ENCODE data around the gene METTL14. TPM values are rescaled to one million over a fixed set of nuclear protein-coding genes. Genes with fewer than 3 reads are reported as not detected.
A peak's percentile ranks its signal among the peaks of the same experiment; 100 is the strongest.

Gene METTL14
- polyA plus RNA-seq, 1 donor (not counting 4 experiments of a cell fraction or from before 2014, with no cell fraction given): 25.8 TPM

DNA sequence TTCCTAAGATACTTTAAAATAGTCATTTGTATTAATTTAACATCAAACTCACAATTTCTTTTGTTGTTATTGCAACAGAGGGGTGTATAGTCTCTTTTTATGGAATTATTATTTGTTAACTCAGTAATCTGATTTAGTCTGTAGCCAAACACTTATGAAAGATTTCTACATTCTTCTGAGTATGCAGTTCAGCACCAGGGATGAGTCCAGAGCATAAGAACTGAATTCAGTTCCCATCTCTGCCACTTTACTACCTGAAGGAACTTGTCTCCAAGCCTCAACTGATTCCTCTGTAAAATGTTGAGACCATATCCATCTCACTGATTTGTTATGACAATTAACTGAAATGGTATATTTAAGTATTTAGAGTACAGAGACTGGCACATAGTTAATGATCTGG, 45.5 kb downstream of the METTL14 start:
- peaks cover 15 to 30% of the 10 kb centered on the region in 2 experiments for H3K36me3 ChIP-seq (ENCODE audit: control insufficient read depth in 2 of 2, extremely low read depth in 1 of 2, insufficient read depth in 2 of 2, low read length in 2 of 2)

DNA sequence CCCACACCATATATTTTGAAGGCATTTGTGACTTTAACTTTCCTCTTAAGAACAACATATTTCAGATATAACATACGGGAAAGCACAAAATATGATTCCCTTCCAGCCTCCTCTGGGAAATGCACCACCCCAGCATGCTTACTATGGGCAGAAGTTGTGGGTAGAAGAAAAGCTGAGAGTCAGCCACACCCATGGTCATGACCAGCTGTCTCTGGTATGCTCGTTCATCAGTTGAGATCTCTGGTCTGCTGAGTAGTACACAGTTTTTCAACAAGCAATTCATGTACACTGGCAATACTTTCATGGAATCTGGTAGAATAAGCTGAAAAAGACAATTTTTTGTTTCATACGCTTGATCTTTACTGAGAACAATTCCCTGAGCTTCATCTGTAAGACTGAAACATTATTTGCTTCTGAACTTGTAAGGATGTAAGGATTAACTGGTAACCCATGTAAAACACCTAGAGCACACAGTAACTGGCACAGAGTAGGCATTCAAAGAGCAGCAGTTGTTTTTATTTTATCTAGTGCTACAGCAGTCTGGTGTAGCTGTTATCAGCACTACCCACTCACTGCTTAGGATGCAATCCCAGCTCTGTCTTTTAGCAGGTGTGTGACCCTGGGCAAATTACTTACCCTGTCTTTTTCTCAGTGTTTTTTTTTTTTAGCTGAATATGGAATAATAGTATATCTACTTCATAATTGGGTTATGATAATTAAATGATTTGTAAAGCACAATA, 47.6 kb downstream of the METTL14 start:
- Histone ChIP-seq H3K4me3 (ENCODE audit: control insufficient read depth in 2 of 3, extremely low read depth in 1 of 3, insufficient read depth in 2 of 3, low read depth in 1 of 3, low read length in 3 of 3) (no peak overlapping the region), H3K9me1 (ENCODE audit: control insufficient read depth, extremely low read depth, insufficient read depth, low read length) (no peaks in the 10 kb centered on the region), H3K79me2 (ENCODE audit: control insufficient read depth, insufficient read depth, low read length) (no peaks in the 10 kb centered on the region), H3K27ac (ENCODE audit: control insufficient read depth, insufficient read depth, low read length) (no peak overlapping the region), H3K4me2 (ENCODE audit: control insufficient read depth, extremely low read depth, insufficient read depth, low read depth, low read length) (no peak overlapping the region), H3K9me3 (ENCODE audit: control insufficient read depth, low read depth, low read length) (no peaks in the 10 kb centered on the region), H3K4me1 (ENCODE audit: control insufficient read depth, extremely low read depth, insufficient read depth, low read length) (peaks cover 7% of the 10 kb centered on the region), H3K36me3 (ENCODE audit: control insufficient read depth in 2 of 2, extremely low read depth in 1 of 2, insufficient read depth in 2 of 2, low read length in 2 of 2) (peaks cover 10 to 22% of the 10 kb centered on the region in 2 experiments), H3K9ac (ENCODE audit: control insufficient read depth, extremely low read depth, insufficient read depth, low read length) (no peak overlapping the region), H2AFZ (ENCODE audit: control insufficient read depth, low read length) (no peak overlapping the region), H4K20me1 (ENCODE audit: control insufficient read depth, extremely low read depth, insufficient read depth, low read length) (no peaks in the 10 kb centered on the region), H3K27me3 (ENCODE audit: control insufficient read depth, extremely low read depth, insufficient read depth, low read length) (no peaks in the 10 kb centered on the region)
- DNase-seq (ENCODE audit: low read depth, low spot score): no peak
- peak; percentile 85 for FAIRE-seq
- no peak for TF ChIP-seq EZH2 (IDR thresholded peaks at IDR 0.05; ENCODE audit: low read length)
- TF ChIP-seq, protein P1, sequence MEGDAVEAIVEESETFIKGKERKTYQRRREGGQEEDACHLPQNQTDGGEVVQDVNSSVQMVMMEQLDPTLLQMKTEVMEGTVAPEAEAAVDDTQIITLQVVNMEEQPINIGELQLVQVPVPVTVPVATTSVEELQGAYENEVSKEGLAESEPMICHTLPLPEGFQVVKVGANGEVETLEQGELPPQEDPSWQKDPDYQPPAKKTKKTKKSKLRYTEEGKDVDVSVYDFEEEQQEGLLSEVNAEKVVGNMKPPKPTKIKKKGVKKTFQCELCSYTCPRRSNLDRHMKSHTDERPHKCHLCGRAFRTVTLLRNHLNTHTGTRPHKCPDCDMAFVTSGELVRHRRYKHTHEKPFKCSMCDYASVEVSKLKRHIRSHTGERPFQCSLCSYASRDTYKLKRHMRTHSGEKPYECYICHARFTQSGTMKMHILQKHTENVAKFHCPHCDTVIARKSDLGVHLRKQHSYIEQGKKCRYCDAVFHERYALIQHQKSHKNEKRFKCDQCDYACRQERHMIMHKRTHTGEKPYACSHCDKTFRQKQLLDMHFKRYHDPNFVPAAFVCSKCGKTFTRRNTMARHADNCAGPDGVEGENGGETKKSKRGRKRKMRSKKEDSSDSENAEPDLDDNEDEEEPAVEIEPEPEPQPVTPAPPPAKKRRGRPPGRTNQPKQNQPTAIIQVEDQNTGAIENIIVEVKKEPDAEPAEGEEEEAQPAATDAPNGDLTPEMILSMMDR (optimal IDR thresholded peaks at IDR 0.05 in 1 of 3, IDR thresholded peaks at IDR 0.05 in 1 of 3, conservative IDR thresholded peaks at IDR 0.05 in 1 of 3; ENCODE audit: extremely low read depth in 1 of 3, insufficient read depth in 2 of 3, low read length in 3 of 3): no peak
- dilution Hi-C loops (cut with MboI; ENCODE audit: extremely low pct_ligation_motif_present, low sequenced_read_pairs): no loop called here

More for the DNA sequence above, 45.5 kb downstream of the METTL14 start:
- Histone ChIP-seq H3K27me3 (ENCODE audit: control insufficient read depth, extremely low read depth, insufficient read depth, low read length) (no peaks in the 10 kb centered on the region), H3K4me3 (ENCODE audit: control insufficient read depth in 2 of 3, extremely low read depth in 1 of 3, insufficient read depth in 2 of 3, low read depth in 1 of 3, low read length in 3 of 3) (no peak overlapping the region), H3K4me2 (ENCODE audit: control insufficient read depth, extremely low read depth, insufficient read depth, low read depth, low read length) (no peak overlapping the region), H3K79me2 (ENCODE audit: control insufficient read depth, insufficient read depth, low read length) (no peaks in the 10 kb centered on the region), H4K20me1 (ENCODE audit: control insufficient read depth, extremely low read depth, insufficient read depth, low read length) (no peaks in the 10 kb centered on the region), H3K27ac (ENCODE audit: control insufficient read depth, insufficient read depth, low read length) (no peak overlapping the region), H2AFZ (ENCODE audit: control insufficient read depth, low read length) (no peak overlapping the region), H3K9ac (ENCODE audit: control insufficient read depth, extremely low read depth, insufficient read depth, low read length) (no peak overlapping the region), H3K4me1 (ENCODE audit: control insufficient read depth, extremely low read depth, insufficient read depth, low read length) (peaks cover 7% of the 10 kb centered on the region), H3K9me3 (ENCODE audit: control insufficient read depth, low read depth, low read length) (no peaks in the 10 kb centered on the region), H3K9me1 (ENCODE audit: control insufficient read depth, extremely low read depth, insufficient read depth, low read length) (no peaks in the 10 kb centered on the region)
- no peak for TF ChIP-seq EZH2 (IDR thresholded peaks at IDR 0.05; ENCODE audit: low read length)
- TF ChIP-seq, protein P1 (optimal IDR thresholded peaks at IDR 0.05 in 1 of 3, IDR thresholded peaks at IDR 0.05 in 1 of 3, conservative IDR thresholded peaks at IDR 0.05 in 1 of 3; ENCODE audit: extremely low read depth in 1 of 3, insufficient read depth in 2 of 3, low read length in 3 of 3): no peak
- DNase-seq (ENCODE audit: low read depth, low spot score): no peak
- dilution Hi-C loops (cut with MboI; ENCODE audit: extremely low pct_ligation_motif_present, low sequenced_read_pairs): no loop called here
- FAIRE-seq: no peak
